Cardiac muscle cell (in vitro differentiated cells and primary cell): Measurements from ENCODE around the gene CAMK1G. TPM values are rescaled to one million over a fixed set of nuclear protein-coding genes. Genes with fewer than 3 reads are reported as not detected.

ENCODE experiments used
- DNase-seq, 2 donors: peaks; one replicate each; pipeline versions ENCODE4 v3.0.0 to v3.0.0-alpha.2; 2010 to 2017; ENCODE audit warnings: low read depth in 1 of 2, low spot score in 1 of 2
- H3K27ac ChIP-seq: fragments of 200-600 bp; sonication (generic); 2 replicates; pipeline ENCODE4 v1.5.1; 2016
- H3K27me3 ChIP-seq: fragments of 200-600 bp; sonication (generic); 2 replicates; pipeline ENCODE4 v1.6.0; 2016; ENCODE audit warnings: control low read depth
- H3K36me3 ChIP-seq: fragments of 200-600 bp; sonication (generic); 2 replicates; pipeline ENCODE4 v1.5.1; 2016; ENCODE audit warnings: control low read depth
- H3K4me1 ChIP-seq: fragments of 200-600 bp; sonication (generic); 2 replicates; pipeline ENCODE4 v1.8.1; 2017; ENCODE audit warnings: low read depth, mild to moderate bottlenecking, mixed run types
- H3K4me3 ChIP-seq: fragments of 200-600 bp; sonication (generic); 2 replicates; pipeline ENCODE4 v1.5.1; 2016; ENCODE audit warnings: mild to moderate bottlenecking
- H3K9me3 ChIP-seq: fragments of 200-600 bp; sonication (generic); 2 replicates; pipeline ENCODE4 v1.5.1; 2017; ENCODE audit warnings: low read depth, mild to moderate bottlenecking, control low read depth
- CTCF ChIP-seq: IDR thresholded peaks from 2 replicates; pipeline ENCODE4 v1.5.1; 2012; ENCODE audit warnings: low read depth, mild to moderate bottlenecking, low read length
- polyA plus RNA-seq: library from polyadenylated mRNA; unstranded; fragments of >200 nt; fragmentation: Nextera tagmentation; extraction: Ambion mirVana; gene quantifications from 2 replicates; pipeline ENCODE4 v1.2.1, GENCODE V29; 2016
- total RNA-seq: library from RNA; depleted of rRNA; stranded (reverse); fragments of >200 nt; gene quantifications from 2 replicates; pipeline ENCODE4 v1.2.3, GENCODE V29; 2016

CAMK1G gene
- total and polyA plus RNA-seq, 2 experiments from 2014 or later = 5.0 to 8.5 TPM

GRCh38 chr1:209652121-209652735, 68.7 kb downstream of the CAMK1G start, which contains the start of gene LAMB3:
LAMB3 (minus strand) TSS chr1:209652425; CDS start chr1:209650944, 1,481 bp downstream.
- Histone ChIP-seq H3K4me3 (no peak within 1 kb of the TSS), H3K27me3 (no peaks in the 10 kb centered on the region), H3K4me1 (peaks cover 19% of the 10 kb centered on the region), H3K36me3 (no peaks in the 10 kb centered on the region), H3K9me3 (no peaks in the 10 kb centered on the region), H3K27ac (no peak within 1 kb of the TSS)
- TF ChIP-seq CTCF = no peak
- DNase-seq = no peak

- no peaks in the 10 kb centered on the region for H3K27me3 ChIP-seq
- H3K27ac ChIP-seq = no peak overlapping the region
- no peak overlapping the region for H3K4me3 ChIP-seq
- no peaks in the 10 kb centered on the region for H3K36me3 ChIP-seq
- TF ChIP-seq CTCF = no peak
- peaks cover 17% of the 10 kb centered on the region for H3K4me1 ChIP-seq
- no peaks in the 10 kb centered on the region for H3K9me3 ChIP-seq
- DNase-seq = peak; percentile 61 to 78
Observed at GRCh38 chr1:209652873-209653401, 69.4 kb downstream of the CAMK1G start.

- Histone ChIP-seq H3K4me3 (no peak overlapping the region), H3K27me3 (no peaks in the 10 kb centered on the region), H3K36me3 (no peaks in the 10 kb centered on the region), H3K9me3 (no peaks in the 10 kb centered on the region), H3K27ac (no peak overlapping the region), H3K4me1 (peaks cover 11% of the 10 kb centered on the region)
- DNase-seq = no peak
- no peak for TF ChIP-seq CTCF
Observed at GRCh38 chr1:209653915-209654351, 70.4 kb downstream of the CAMK1G start.

- no peak for DNase-seq
- H3K27ac ChIP-seq = no peak overlapping the region
- TF ChIP-seq CTCF = no peak
Observed at GRCh38 chr1:209655411-209656231, 72.1 kb downstream of the CAMK1G start.

GRCh38 chr1:209657140-209657879, 73.8 kb downstream of the CAMK1G start:
- TF ChIP-seq CTCF = no peak
- H3K9me3 ChIP-seq = no peaks in the 10 kb centered on the region
- no peak overlapping the region for H3K27ac ChIP-seq
- no peak for DNase-seq
- H3K4me3 ChIP-seq = no peak overlapping the region
- no peaks in the 10 kb centered on the region for H3K27me3 ChIP-seq
- H3K36me3 ChIP-seq = no peaks in the 10 kb centered on the region
- H3K4me1 ChIP-seq = peaks cover 16% of the 10 kb centered on the region

More at GRCh38 chr1:209655411-209656231, 72.1 kb downstream of the CAMK1G start:
- Histone ChIP-seq H3K4me3 (no peak overlapping the region), H3K9me3 (no peaks in the 10 kb centered on the region), H3K4me1 (peaks cover 16% of the 10 kb centered on the region), H3K27me3 (no peaks in the 10 kb centered on the region), H3K36me3 (no peaks in the 10 kb centered on the region)
